ENCODE results near the gene NAP1L4. TPM values are rescaled to one million over a fixed set of nuclear protein-coding genes. Genes with fewer than 3 reads are reported as not detected.

Gene NAP1L4
- total RNA-seq, 2 experiments from 2014 or later: 261 to 263 TPM

- intact Hi-C loops (cut with micrococcal nuclease): loop anchor here (1.0 to 5.0 kb wide), 4 partner anchors 15 to 117 kb away; no protein-coding TSS in a partner anchor
- H3K27ac Mint-ChIP-seq: no peak overlapping the region
- POLR2A ChIA-PET: interaction anchor here (1.0 to 3.9 kb wide), 2 partner anchors 14 to 17 kb away, joined by 5 to 27 read pairs; partner anchors contain the start of gene NAP1L4
- CTCF ChIA-PET: interaction anchor here (0.5 to 2.7 kb wide), 20 partner anchors 8 to 117 kb away, joined by 3 to 28 read pairs (median 4); partner anchors contain the start of genes CARS1 and NAP1L4
- no peak overlapping the region for H3K4me3 Mint-ChIP-seq
- H3K9me3 Mint-ChIP-seq: no peaks in the 10 kb centered on the region
- no peaks in the 10 kb centered on the region for H3K27me3 Mint-ChIP-seq
- peaks cover 62% of the 10 kb centered on the region for H3K36me3 Mint-ChIP-seq
- DNase-seq: peak; percentile 53
- H3K4me1 Mint-ChIP-seq (ENCODE audit: low read depth): peaks cover 28% of the 10 kb centered on the region
Observed at GRCh38 chr11:2975594-2975993, 16.5 kb downstream of the NAP1L4 start.

GRCh38 chr11:2974272-2974671 lies 17.9 kb downstream of the NAP1L4 start:
- POLR2A ChIA-PET: interaction anchor here (0.8 to 3.9 kb wide), 2 partner anchors 15 to 29 kb away, joined by 3 to 27 read pairs; no protein-coding TSS in a partner anchor
- no peak for DNase-seq
- Mint-ChIP-seq H3K27ac (peak overlapping the region; percentile 65), H3K36me3 (peaks cover 74% of the 10 kb centered on the region), H3K27me3 (no peaks in the 10 kb centered on the region), H3K4me1 (ENCODE audit: low read depth) (peaks cover 28% of the 10 kb centered on the region), H3K9me3 (no peaks in the 10 kb centered on the region), H3K4me3 (no peak overlapping the region)
- intact Hi-C loops (cut with micrococcal nuclease): no loop called here
- CTCF ChIA-PET: interaction anchor here (1.0 to 2.7 kb wide), 7 partner anchors 15 to 441 kb away, joined by 3 to 28 read pairs (median 9); partner anchors contain the start of gene NAP1L4

GRCh38 chr11:2968341-2968900 lies 23.7 kb downstream of the NAP1L4 start:
- intact Hi-C loops (cut with micrococcal nuclease): no loop called here
- peaks cover 77% of the 10 kb centered on the region for H3K36me3 Mint-ChIP-seq
- H3K27me3 Mint-ChIP-seq: no peaks in the 10 kb centered on the region
- no peak overlapping the region for H3K27ac Mint-ChIP-seq
- H3K4me3 Mint-ChIP-seq: no peak overlapping the region
- CTCF ChIA-PET: no interaction called here
- no peaks in the 10 kb centered on the region for H3K9me3 Mint-ChIP-seq
- POLR2A ChIA-PET: interaction anchor here (1.2 kb wide), 1 partner anchor 24 kb away, joined by 3 read pairs; the partner anchor contains the start of gene NAP1L4
- H3K4me1 Mint-ChIP-seq (ENCODE audit: low read depth): peaks cover 10% of the 10 kb centered on the region
- DNase-seq: no peak

- DNase-seq: no peak
- Mint-ChIP-seq H3K4me3 (no peak overlapping the region), H3K4me1 (ENCODE audit: low read depth) (peaks cover 14% of the 10 kb centered on the region), H3K36me3 (peaks cover 79% of the 10 kb centered on the region), H3K27me3 (no peaks in the 10 kb centered on the region), H3K9me3 (no peaks in the 10 kb centered on the region), H3K27ac (no peak overlapping the region)
- intact Hi-C loops (cut with micrococcal nuclease): no loop called here
- ChIA-PET CTCF (no interaction called here), POLR2A (no interaction called here)
Observed at GRCh38 chr11:2964782-2965181, 27.3 kb downstream of the NAP1L4 start.

- Mint-ChIP-seq H3K9me3 (no peaks in the 10 kb centered on the region), H3K27ac (no peak overlapping the region), H3K36me3 (peaks cover 81% of the 10 kb centered on the region), H3K27me3 (no peaks in the 10 kb centered on the region), H3K4me1 (ENCODE audit: low read depth) (peaks cover 14% of the 10 kb centered on the region), H3K4me3 (no peak overlapping the region)
- CTCF ChIA-PET: no interaction called here
- POLR2A ChIA-PET: no interaction called here
- no peak for DNase-seq
- intact Hi-C loops (cut with micrococcal nuclease): no loop called here
Observed at GRCh38 chr11:2963761-2964160, 28.4 kb downstream of the NAP1L4 start.

GRCh38 chr11:2963112-2963754 lies 28.9 kb downstream of the NAP1L4 start:
- POLR2A ChIA-PET: no interaction called here
- CTCF ChIA-PET: interaction anchor here (0.6 kb wide), 1 partner anchor 12 kb away, joined by 7 read pairs; no protein-coding TSS in a partner anchor
- Mint-ChIP-seq H3K9me3 (no peaks in the 10 kb centered on the region), H3K27ac (no peak overlapping the region), H3K4me3 (no peak overlapping the region), H3K4me1 (ENCODE audit: low read depth) (peaks cover 16% of the 10 kb centered on the region), H3K27me3 (no peaks in the 10 kb centered on the region), H3K36me3 (peaks cover 82% of the 10 kb centered on the region)
- no peak for DNase-seq
- intact Hi-C loops (cut with micrococcal nuclease): no loop called here

- no peaks in the 10 kb centered on the region for H3K27me3 Mint-ChIP-seq
- intact Hi-C loops (cut with micrococcal nuclease): no loop called here
- ChIA-PET CTCF (no interaction called here), POLR2A (interaction anchor here (0.9 kb wide), 1 partner anchor 13 kb away, joined by 3 read pairs; no protein-coding TSS in a partner anchor)
- no peak for DNase-seq
- H3K27ac Mint-ChIP-seq: no peak overlapping the region
- peaks cover 14% of the 10 kb centered on the region for H3K4me1 Mint-ChIP-seq (ENCODE audit: low read depth)
- H3K4me3 Mint-ChIP-seq: no peak overlapping the region
- H3K36me3 Mint-ChIP-seq: peaks cover 79% of the 10 kb centered on the region
- no peaks in the 10 kb centered on the region for H3K9me3 Mint-ChIP-seq
Observed at GRCh38 chr11:2961080-2961479, 31.0 kb downstream of the NAP1L4 start.

GRCh38 chr11:2960139-2960538 lies 32.0 kb downstream of the NAP1L4 start:
- Mint-ChIP-seq H3K27ac (no peak overlapping the region), H3K4me3 (no peak overlapping the region), H3K27me3 (no peaks in the 10 kb centered on the region), H3K9me3 (no peaks in the 10 kb centered on the region), H3K36me3 (peaks cover 82% of the 10 kb centered on the region), H3K4me1 (ENCODE audit: low read depth) (peaks cover 14% of the 10 kb centered on the region)
- intact Hi-C loops (cut with micrococcal nuclease): no loop called here
- DNase-seq: no peak
- ChIA-PET CTCF (no interaction called here), POLR2A (no interaction called here)

GRCh38 chr11:2958251-2958650 lies 33.9 kb downstream of the NAP1L4 start:
- no peak for DNase-seq
- intact Hi-C loops (cut with micrococcal nuclease): no loop called here
- Mint-ChIP-seq H3K27ac (no peak overlapping the region), H3K4me1 (ENCODE audit: low read depth) (peaks cover 7% of the 10 kb centered on the region), H3K27me3 (no peaks in the 10 kb centered on the region), H3K36me3 (peaks cover 81% of the 10 kb centered on the region), H3K4me3 (no peak overlapping the region), H3K9me3 (no peaks in the 10 kb centered on the region)
- POLR2A ChIA-PET: no interaction called here
- CTCF ChIA-PET: interaction anchor here (0.9 kb wide), 1 partner anchor 28 kb away, joined by 3 read pairs; no protein-coding TSS in a partner anchor

GRCh38 chr11:2955906-2956476 lies 36.1 kb downstream of the NAP1L4 start:
- Mint-ChIP-seq H3K27me3 (no peaks in the 10 kb centered on the region), H3K36me3 (peaks cover 85% of the 10 kb centered on the region), H3K9me3 (no peaks in the 10 kb centered on the region), H3K4me1 (ENCODE audit: low read depth) (peaks cover 23% of the 10 kb centered on the region), H3K4me3 (no peak overlapping the region), H3K27ac (peak overlapping the region; percentile 45)
- intact Hi-C loops (cut with micrococcal nuclease): no loop called here
- no peak for DNase-seq
- CTCF ChIA-PET: interaction anchor here (0.6 to 1.8 kb wide), 2 partner anchors 26 to 135 kb away, joined by 3 to 7 read pairs; no protein-coding TSS in a partner anchor
- POLR2A ChIA-PET: no interaction called here

- Mint-ChIP-seq H3K36me3 (peaks cover 84% of the 10 kb centered on the region), H3K9me3 (no peaks in the 10 kb centered on the region), H3K4me1 (ENCODE audit: low read depth) (peaks cover 32% of the 10 kb centered on the region), H3K27me3 (no peaks in the 10 kb centered on the region), H3K4me3 (no peak overlapping the region), H3K27ac (peak overlapping the region; percentile 13)
- CTCF ChIA-PET: interaction anchor here (0.5 to 1.4 kb wide), 3 partner anchors 17 to 65 kb away, joined by 3 to 4 read pairs (median 3); no protein-coding TSS in a partner anchor
- no peak for DNase-seq
- intact Hi-C loops (cut with micrococcal nuclease): no loop called here
- POLR2A ChIA-PET: no interaction called here
Observed at GRCh38 chr11:2954263-2954662, 37.9 kb downstream of the NAP1L4 start.

GRCh38 chr11:2952290-2952689 lies 39.8 kb downstream of the NAP1L4 start:
- Mint-ChIP-seq H3K27me3 (no peaks in the 10 kb centered on the region), H3K27ac (peak overlapping the region; percentile 60), H3K36me3 (peaks cover 84% of the 10 kb centered on the region), H3K4me3 (no peak overlapping the region), H3K4me1 (ENCODE audit: low read depth) (peaks cover 45% of the 10 kb centered on the region), H3K9me3 (no peaks in the 10 kb centered on the region)
- ChIA-PET POLR2A (interaction anchor here (1.0 kb wide), 1 partner anchor 28 kb away, joined by 3 read pairs; no protein-coding TSS in a partner anchor), CTCF (interaction anchor here (1.6 kb wide), 1 partner anchor 23 kb away, joined by 4 read pairs; the partner anchor contains the start of gene PHLDA2)
- intact Hi-C loops (cut with micrococcal nuclease): no loop called here
- no peak for DNase-seq

Measured in activated CD4-positive, alpha-beta memory T cell treated with anti-CD3 and anti-CD28 coated beads for 36 hours (primary cell).